Measurements from ENCODE around the gene EBF3. TPM values are rescaled to one million over a fixed set of nuclear protein-coding genes. Genes with fewer than 3 reads are reported as not detected.

Gene EBF3
- polyA plus RNA-seq, 5 donors = 1.3 to 4.1 (median 1.7) TPM

GRCh38 chr10:129808092-129808983, 155.7 kb downstream of the EBF3 start:
- DNase-seq = no peak

- DNase-seq = no peak
These were observed 156.9 kb downstream of the EBF3 start for GRCh38 chr10:129807211-129807610.

GRCh38 chr10:129800796-129801340, 163.2 kb downstream of the EBF3 start:
- DNase-seq = no peak

- no peak for DNase-seq
These were observed 164.1 kb downstream of the EBF3 start for GRCh38 chr10:129799942-129800341.

GRCh38 chr10:129796710-129797420, 167.2 kb downstream of the EBF3 start:
- no peak for DNase-seq

- DNase-seq = no peak
These were observed 170.1 kb downstream of the EBF3 start for GRCh38 chr10:129793996-129794395.

GRCh38 chr10:129793479-129793878, 170.6 kb downstream of the EBF3 start:
- DNase-seq = no peak

GRCh38 chr10:129792864-129793263, 171.2 kb downstream of the EBF3 start:
- no peak for DNase-seq

- no peak for DNase-seq
These were observed 171.9 kb downstream of the EBF3 start for GRCh38 chr10:129792141-129792540.

GRCh38 chr10:129790715-129791446, 173.2 kb downstream of the EBF3 start:
- peak; percentile 50 to 60 for DNase-seq

- DNase-seq = no peak
These were observed 175.9 kb downstream of the EBF3 start for GRCh38 chr10:129788215-129788614.

- no peak for DNase-seq
These were observed 176.5 kb downstream of the EBF3 start for GRCh38 chr10:129787557-129787956.

GRCh38 chr10:129786216-129786615, 177.9 kb downstream of the EBF3 start:
- DNase-seq = no peak

GRCh38 chr10:129785536-129785981, 178.5 kb downstream of the EBF3 start:
- no peak for DNase-seq

Other genes with a start within 250 kb of the EBF3 start
- 1 to 10 TPM; 4.1 to 5.8 (median 5.5) TPM for gene C10orf143, start 146.6 kb upstream of the EBF3 start, polyA plus RNA-seq (ENCODE audit: insufficient read depth in 1 of 5, insufficient read length in 5 of 5, low replicate concordance in 1 of 5)
- gene GLRX3, start 172.1 kb upstream of the EBF3 start, polyA plus RNA-seq (ENCODE audit: insufficient read depth in 1 of 5, insufficient read length in 5 of 5, low replicate concordance in 1 of 5) = 10 to 100 TPM; 74.2 to 98.1 (median 80.2) TPM

All from right lung (tissue), 5 donors.